Activated CD4-positive, alpha-beta memory T cell treated with anti-CD3 and anti-CD28 coated beads for 36 hours (primary cell): ENCODE data around the gene MPEG1. TPM values are rescaled to one million over a fixed set of nuclear protein-coding genes. Genes with fewer than 3 reads are reported as not detected.

ENCODE experiments used
- CTCF ChIA-PET: fragments of 350-600 bp; sonication (Branson Sonifier 250); formaldehyde crosslinking; loops from one replicate; lab custom pipeline; 2021; ENCODE audit warnings: antibody characterized with exemption, inconsistent platforms; lab: Charles Lee
- POLR2A ChIA-PET: fragments of 350-600 bp; sonication (Branson Sonifier 250); formaldehyde crosslinking; loops from one replicate; lab custom pipeline; 2021; ENCODE audit warnings: antibody characterized with exemption; lab: Charles Lee
- DNase-seq: peaks from one replicate; pipeline ENCODE4 v3.0.0-alpha.2; 2020
- H3K27ac Mint-ChIP-seq: one replicate; pipeline ENCODE4 v1.8.0; 2021; ENCODE audit warnings: mixed read lengths
- H3K27me3 Mint-ChIP-seq: one replicate; pipeline ENCODE4 v1.8.0; 2021; ENCODE audit warnings: mixed read lengths
- H3K36me3 Mint-ChIP-seq: one replicate; pipeline ENCODE4 v1.8.0; 2021; ENCODE audit warnings: mixed read lengths
- H3K4me1 Mint-ChIP-seq: one replicate; pipeline ENCODE4 v1.8.0; 2021; ENCODE audit warnings: low read depth, mixed read lengths
- H3K4me3 Mint-ChIP-seq: one replicate; pipeline ENCODE4 v1.8.0; 2021; ENCODE audit warnings: mild to moderate bottlenecking, mixed read lengths
- H3K9me3 Mint-ChIP-seq: one replicate; pipeline ENCODE4 v1.8.0; 2021; ENCODE audit warnings: mixed read lengths
- intact Hi-C: fragments of 100-400 bp; cut with micrococcal nuclease; formaldehyde crosslinking; loops from one replicate; pipeline ENCODE4 v1.15.1; 2023
- total RNA-seq, 2 experiments: library from RNA; stranded (reverse); gene quantifications; one replicate each; pipeline ENCODE4 v1.2.3, GENCODE V29; 2021

Gene MPEG1
- total RNA-seq, 2 experiments from 2014 or later: not detected

DNA sequence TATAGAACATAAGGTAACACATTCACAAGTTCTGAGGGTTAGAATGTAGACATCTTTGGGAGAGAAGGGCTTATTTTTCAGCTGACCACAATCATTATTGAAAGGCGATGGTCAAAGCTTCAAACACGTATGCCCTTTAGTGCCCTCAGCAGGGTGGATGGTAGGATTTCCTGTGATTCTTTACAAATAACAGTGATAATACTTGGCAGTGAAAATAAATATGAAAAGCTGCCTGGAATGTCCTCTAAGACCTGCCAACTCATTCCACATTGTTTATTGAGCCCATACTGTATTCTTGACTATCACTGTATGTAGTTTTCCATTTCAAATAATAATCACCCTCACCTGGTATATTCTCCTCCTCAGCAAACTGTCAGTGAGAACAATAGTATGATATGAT is 13.7 kb upstream of the MPEG1 start:
- no peaks in the 10 kb centered on the region for H3K36me3 Mint-ChIP-seq

DNA sequence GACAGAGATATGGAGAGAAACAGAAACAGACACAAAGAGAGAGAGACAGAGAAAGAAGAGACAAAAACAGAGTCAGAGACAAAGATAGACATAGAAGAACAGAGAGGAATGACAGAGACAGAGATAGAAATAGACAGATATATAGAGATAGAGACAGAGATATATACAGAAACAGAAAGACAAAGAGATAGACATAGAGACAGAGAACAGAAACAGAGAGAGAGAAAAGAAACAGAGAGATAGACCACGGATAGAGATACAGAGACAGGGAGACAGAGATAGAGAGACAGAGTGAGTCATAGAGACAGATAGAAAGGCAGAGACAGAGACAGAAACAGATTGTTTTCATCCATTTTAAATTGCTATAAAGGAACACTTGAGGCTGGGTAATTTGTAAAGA is 12.3 kb upstream of the MPEG1 start:
- intact Hi-C loops: no loop called here
- DNase-seq: no peak
- ChIA-PET POLR2A (no interaction called here), CTCF (interaction anchor here (1.5 to 2.9 kb wide), 2 partner anchors 18 to 53 kb away, joined by 3 to 12 read pairs; partner anchors contain the start of gene DTX4)
- Mint-ChIP-seq H3K27me3 (peaks cover 3% of the 10 kb centered on the region), H3K4me1 (peaks cover 6% of the 10 kb centered on the region), H3K27ac (no peak overlapping the region), H3K4me3 (no peak overlapping the region), H3K9me3 (no peaks in the 10 kb centered on the region), H3K36me3 (no peaks in the 10 kb centered on the region)

More for the DNA sequence above, 13.7 kb upstream of the MPEG1 start:
- no peak for DNase-seq
- Mint-ChIP-seq H3K4me3 (no peak overlapping the region), H3K27ac (no peak overlapping the region), H3K27me3 (peaks cover 6% of the 10 kb centered on the region), H3K9me3 (peaks cover 3% of the 10 kb centered on the region), H3K4me1 (peaks cover 6% of the 10 kb centered on the region)
- intact Hi-C loops: no loop called here
- ChIA-PET POLR2A (no interaction called here), CTCF (interaction anchor here (1.2 kb wide), 1 partner anchor 55 kb away, joined by 4 read pairs; the partner anchor contains the start of gene DTX4)

DNA sequence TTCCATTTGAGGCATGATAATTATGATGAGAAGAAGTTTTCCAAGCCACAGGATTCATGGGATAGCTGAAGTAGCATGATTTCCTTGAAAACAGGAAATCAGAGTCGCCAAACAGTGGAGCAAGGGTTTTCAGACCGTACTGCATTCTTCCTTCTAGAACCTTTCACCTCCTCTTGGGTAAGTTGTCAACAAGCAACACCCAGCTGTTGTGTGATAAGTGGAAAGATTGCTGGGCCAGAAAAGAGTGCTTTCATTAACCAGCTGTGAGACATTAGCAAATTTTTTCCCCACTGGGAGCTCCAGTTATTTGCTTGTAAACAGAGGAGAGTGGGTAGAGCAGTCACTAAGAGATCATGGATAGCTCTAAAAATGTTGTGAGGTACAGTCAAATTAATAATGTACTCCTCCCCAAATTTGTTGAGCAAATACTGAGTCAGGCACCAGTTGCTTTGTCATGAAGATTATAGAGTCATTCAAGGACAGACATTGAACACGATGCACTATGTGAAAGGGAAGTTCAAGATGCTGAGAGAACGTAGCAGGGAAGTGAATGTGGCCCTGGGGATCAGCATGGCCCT is 11.7 kb upstream of the MPEG1 start:
- H3K9me3 Mint-ChIP-seq: no peaks in the 10 kb centered on the region
- H3K27me3 Mint-ChIP-seq: peaks cover 3% of the 10 kb centered on the region
- no peak overlapping the region for H3K4me3 Mint-ChIP-seq
- ChIA-PET POLR2A (no interaction called here), CTCF (interaction anchor here (0.6 to 3.4 kb wide), 5 partner anchors 9 to 276 kb away, joined by 3 to 12 read pairs (median 3); partner anchors contain the start of gene DTX4)
- intact Hi-C loops: no loop called here
- H3K4me1 Mint-ChIP-seq: peaks cover 6% of the 10 kb centered on the region
- no peaks in the 10 kb centered on the region for H3K36me3 Mint-ChIP-seq
- DNase-seq: no peak
- no peak overlapping the region for H3K27ac Mint-ChIP-seq

DNA sequence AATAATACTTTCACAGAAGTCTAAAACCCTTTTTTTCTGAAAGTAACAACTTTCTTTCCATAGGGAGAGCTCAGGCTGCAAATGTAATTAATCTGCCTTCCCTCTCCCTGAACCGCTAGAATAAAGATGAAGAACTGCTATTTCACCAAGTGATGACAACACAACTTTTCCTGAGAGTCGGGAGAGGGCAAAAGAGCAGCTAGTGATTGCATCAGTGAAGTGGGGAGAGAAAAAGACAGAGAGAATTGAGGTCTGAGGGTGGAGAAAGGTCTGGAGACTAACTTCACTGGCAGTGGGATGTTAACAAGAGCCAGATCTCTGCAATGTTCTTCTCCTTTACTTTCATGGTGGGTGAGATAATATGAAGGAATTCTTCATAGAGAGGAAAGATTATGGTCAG is 10.9 kb upstream of the MPEG1 start:
- no peak for DNase-seq
- ChIA-PET POLR2A (no interaction called here), CTCF (interaction anchor here (1.2 to 3.4 kb wide), 4 partner anchors 10 to 52 kb away, joined by 3 to 12 read pairs (median 7); partner anchors contain the start of gene DTX4)
- no peak overlapping the region for H3K4me3 Mint-ChIP-seq
- peaks cover 6% of the 10 kb centered on the region for H3K4me1 Mint-ChIP-seq
- no peak overlapping the region for H3K27ac Mint-ChIP-seq
- no peaks in the 10 kb centered on the region for H3K9me3 Mint-ChIP-seq
- no peaks in the 10 kb centered on the region for H3K36me3 Mint-ChIP-seq
- peaks cover 3% of the 10 kb centered on the region for H3K27me3 Mint-ChIP-seq
- intact Hi-C loops: no loop called here

DNA sequence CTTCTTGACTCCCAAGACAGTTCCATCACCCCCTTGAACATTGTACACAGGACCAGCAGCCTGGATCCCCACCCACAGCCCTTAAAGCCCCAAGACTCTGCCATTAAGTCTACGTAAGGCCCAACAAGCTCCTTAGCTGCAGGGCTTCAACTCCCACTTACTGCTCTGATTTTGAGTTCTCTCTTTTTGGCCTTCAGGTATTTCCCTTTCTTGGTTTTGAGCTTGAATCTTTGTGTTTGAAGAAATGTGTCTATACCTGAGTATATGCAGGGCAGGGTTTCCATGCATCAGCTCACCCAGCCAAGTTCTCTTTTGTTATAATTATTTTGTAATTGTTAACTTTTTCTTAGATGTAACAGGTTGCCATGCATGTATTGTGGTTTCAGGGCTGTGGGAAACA is 10.4 kb upstream of the MPEG1 start:
- H3K4me1 Mint-ChIP-seq: peaks cover 6% of the 10 kb centered on the region
- H3K36me3 Mint-ChIP-seq: no peaks in the 10 kb centered on the region
- POLR2A ChIA-PET: no interaction called here
- no peak overlapping the region for H3K27ac Mint-ChIP-seq
- CTCF ChIA-PET: interaction anchor here (0.7 to 3.4 kb wide), 3 partner anchors 37 to 1110 kb away, joined by 3 to 12 read pairs (median 11); partner anchors contain the start of gene DTX4
- intact Hi-C loops: no loop called here
- H3K4me3 Mint-ChIP-seq: no peak overlapping the region
- H3K9me3 Mint-ChIP-seq: no peaks in the 10 kb centered on the region
- DNase-seq: no peak
- no peaks in the 10 kb centered on the region for H3K27me3 Mint-ChIP-seq

DNA sequence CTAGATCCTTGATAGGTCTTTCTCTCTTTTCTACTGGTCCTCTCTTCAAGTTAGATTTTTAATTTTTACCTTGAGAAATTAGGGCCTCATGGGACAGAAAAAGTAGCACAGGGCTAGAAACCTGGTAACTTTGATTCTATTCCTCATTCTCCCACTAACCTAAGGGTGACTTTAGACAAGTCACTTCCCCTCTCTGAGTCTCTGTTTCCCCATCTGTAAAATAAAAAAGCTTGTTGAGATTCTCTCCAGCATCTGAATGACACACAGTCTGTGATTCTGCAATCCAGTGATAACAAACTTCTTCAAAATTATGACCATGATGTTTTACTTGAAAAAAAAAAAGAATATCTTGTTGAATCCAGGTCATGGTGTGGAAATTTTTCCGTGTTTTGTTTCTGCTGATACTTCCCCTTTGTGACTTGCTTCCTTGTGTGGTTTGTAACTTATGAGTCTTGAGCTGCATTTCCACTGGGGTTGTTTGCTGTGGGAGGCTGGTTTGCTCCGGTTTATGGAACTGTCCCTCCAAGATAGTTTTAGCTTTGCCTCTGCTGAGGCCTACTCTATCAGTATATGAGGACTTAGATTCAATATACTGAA is 9.8 kb upstream of the MPEG1 start:
- intact Hi-C loops: no loop called here

DNA sequence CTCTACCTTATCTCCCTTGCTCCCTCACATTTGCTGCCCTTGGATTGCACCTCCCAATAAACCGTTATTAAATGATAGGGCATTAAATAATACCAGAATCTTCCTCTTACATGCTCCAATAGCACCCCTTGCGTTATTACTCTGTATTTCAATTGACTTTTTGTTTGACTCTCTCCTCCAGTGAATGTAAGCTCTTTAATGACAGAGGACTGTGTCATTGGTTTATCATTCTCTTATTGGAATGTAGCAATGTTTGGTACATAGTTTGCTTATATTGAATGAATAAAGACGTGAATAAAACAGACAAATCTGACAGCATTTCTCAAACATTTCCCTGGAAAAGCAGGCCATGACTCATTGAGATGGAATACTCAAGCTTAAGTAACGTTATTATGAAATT is 8.7 kb upstream of the MPEG1 start:
- Mint-ChIP-seq H3K4me3 (no peak overlapping the region), H3K27ac (no peak overlapping the region), H3K9me3 (no peaks in the 10 kb centered on the region), H3K36me3 (no peaks in the 10 kb centered on the region), H3K4me1 (peaks cover 19% of the 10 kb centered on the region), H3K27me3 (no peaks in the 10 kb centered on the region)
- DNase-seq: no peak
- intact Hi-C loops: no loop called here
- CTCF ChIA-PET: interaction anchor here (1.4 to 3.4 kb wide), 2 partner anchors 36 to 50 kb away, joined by 3 to 11 read pairs; partner anchors contain the start of gene DTX4
- POLR2A ChIA-PET: no interaction called here

More for the DNA sequence above, 9.8 kb upstream of the MPEG1 start:
- no peaks in the 10 kb centered on the region for H3K9me3 Mint-ChIP-seq
- POLR2A ChIA-PET: no interaction called here
- no peak overlapping the region for H3K27ac Mint-ChIP-seq
- no peaks in the 10 kb centered on the region for H3K27me3 Mint-ChIP-seq
- no peak overlapping the region for H3K4me3 Mint-ChIP-seq
- H3K4me1 Mint-ChIP-seq: peaks cover 7% of the 10 kb centered on the region
- DNase-seq: no peak
- no peaks in the 10 kb centered on the region for H3K36me3 Mint-ChIP-seq
- CTCF ChIA-PET: interaction anchor here (0.7 to 3.4 kb wide), 3 partner anchors 37 to 1111 kb away, joined by 3 to 12 read pairs (median 11); partner anchors contain the start of gene DTX4

DNA sequence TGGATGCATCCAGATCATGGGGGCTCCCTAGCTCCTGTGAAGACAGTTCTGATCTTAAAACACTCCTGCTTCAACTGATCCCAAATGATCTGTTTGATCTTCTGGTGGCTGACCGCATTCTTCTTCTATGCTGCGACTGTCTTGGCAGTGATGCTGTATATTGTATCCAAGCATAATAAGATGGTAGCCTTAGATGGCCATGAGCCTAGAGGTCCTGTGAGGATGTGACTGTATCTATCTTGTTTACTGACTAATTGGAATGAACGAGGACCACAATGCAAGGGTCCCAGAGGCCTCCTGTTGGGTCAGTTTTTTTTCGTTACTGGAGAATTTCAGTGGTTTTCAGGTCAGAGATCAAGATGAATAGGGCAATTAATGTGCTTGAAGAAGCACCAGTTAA is 7.1 kb upstream of the MPEG1 start:
- ChIA-PET POLR2A (no interaction called here), CTCF (interaction anchor here (1.3 to 3.1 kb wide), 2 partner anchors 33 to 210 kb away, joined by 3 to 12 read pairs; no protein-coding TSS in a partner anchor)
- Mint-ChIP-seq H3K36me3 (no peaks in the 10 kb centered on the region), H3K4me3 (no peak overlapping the region), H3K27me3 (no peaks in the 10 kb centered on the region), H3K27ac (no peak overlapping the region), H3K4me1 (peaks cover 16% of the 10 kb centered on the region), H3K9me3 (no peaks in the 10 kb centered on the region)
- no peak for DNase-seq
- intact Hi-C loops: no loop called here

DNA sequence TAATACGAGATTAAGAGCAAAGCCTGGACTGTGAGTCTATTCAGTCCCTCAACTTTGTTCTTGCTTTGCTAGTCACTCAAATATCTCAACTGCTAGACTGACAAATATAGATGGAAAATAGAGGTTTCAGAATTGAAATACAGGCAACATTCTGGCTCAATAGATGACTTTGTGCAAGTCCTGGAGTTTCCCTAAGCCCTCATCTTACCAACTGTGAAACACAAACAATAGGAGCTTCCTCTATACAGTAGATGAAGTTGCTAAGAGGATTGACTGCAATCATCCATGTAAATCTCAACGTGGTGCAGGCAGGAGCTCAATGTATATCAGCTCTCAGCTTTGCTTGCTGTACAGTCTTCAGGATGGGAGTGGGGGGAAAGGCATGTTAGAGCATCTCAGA is 6.2 kb upstream of the MPEG1 start:
- Mint-ChIP-seq H3K27me3 (no peaks in the 10 kb centered on the region), H3K27ac (no peak overlapping the region), H3K36me3 (no peaks in the 10 kb centered on the region), H3K9me3 (no peaks in the 10 kb centered on the region), H3K4me3 (no peak overlapping the region), H3K4me1 (peaks cover 13% of the 10 kb centered on the region)
- CTCF ChIA-PET: interaction anchor here (1.1 to 3.1 kb wide), 3 partner anchors 12 to 211 kb away, joined by 3 to 12 read pairs (median 5); no protein-coding TSS in a partner anchor
- DNase-seq: no peak
- intact Hi-C loops: no loop called here
- POLR2A ChIA-PET: no interaction called here

DNA sequence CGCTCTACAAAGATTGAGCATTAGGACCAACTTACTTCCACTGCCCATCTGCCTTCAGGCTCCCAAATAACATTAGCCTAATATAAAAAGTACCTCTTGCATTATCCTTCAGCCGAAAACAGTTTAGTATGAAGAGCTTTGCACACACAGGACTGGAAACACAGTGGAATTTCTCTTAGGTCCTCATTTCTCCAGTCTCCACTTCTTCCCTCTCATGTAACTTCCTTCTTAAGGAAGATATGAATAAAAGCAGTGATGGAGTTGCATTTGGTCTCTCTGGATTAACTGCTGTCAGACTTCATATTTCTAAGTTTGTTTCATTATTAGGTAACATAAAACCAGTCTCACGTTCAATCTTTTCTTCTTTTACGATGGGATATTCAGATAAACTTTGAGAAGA is 5.6 kb upstream of the MPEG1 start:
- ChIA-PET CTCF (interaction anchor here (1.1 to 3.1 kb wide), 2 partner anchors 12 to 32 kb away, joined by 5 to 12 read pairs; no protein-coding TSS in a partner anchor), POLR2A (no interaction called here)
- no peak for DNase-seq
- Mint-ChIP-seq H3K4me3 (no peak overlapping the region), H3K36me3 (no peaks in the 10 kb centered on the region), H3K9me3 (no peaks in the 10 kb centered on the region), H3K27me3 (no peaks in the 10 kb centered on the region), H3K27ac (no peak overlapping the region), H3K4me1 (peaks cover 13% of the 10 kb centered on the region)
- intact Hi-C loops: no loop called here

DNA sequence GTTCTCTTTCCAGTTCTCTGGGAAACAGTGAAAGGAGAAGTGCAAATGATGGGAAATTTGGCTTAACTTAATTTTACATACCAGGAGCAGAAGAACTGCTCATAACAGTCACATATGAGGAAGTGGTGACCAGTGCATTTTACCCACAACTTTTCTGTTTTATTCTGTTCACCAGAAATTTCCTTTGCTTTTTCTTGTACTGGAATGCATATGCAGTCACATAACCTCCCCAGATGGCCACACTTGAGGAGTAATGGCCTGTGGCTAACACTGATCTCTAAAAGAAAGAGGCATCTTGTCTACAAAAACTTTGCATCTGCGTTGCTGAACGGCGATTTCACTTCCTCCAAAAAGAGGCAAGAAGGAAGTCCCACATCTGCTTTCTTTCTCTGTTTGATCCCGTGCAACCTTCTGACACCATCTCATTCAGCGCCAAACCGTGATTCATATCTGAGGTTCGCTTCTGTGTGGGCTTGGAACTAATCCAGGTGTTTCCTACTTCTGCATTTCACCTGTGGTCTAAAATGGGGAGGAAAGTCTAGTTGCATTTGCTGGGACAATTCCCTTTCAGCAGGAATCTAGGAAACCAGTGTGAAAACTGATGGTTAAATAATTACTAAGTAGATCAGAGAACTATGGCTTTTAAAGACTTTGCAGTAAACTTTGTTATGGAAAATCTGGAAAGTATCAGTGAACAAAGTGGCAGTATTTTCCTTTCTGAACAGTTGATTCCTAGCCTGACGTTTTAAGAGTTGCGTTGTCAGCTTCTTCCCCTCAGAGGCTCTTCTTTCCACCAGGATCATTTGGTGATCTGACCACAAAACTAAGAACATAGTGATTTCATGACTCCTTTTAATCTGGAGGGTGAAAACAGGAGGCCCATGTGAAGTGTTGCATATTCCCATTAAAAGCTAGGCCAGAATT is 4.2 kb upstream of the MPEG1 start:
- ChIA-PET POLR2A (no interaction called here), CTCF (interaction anchor here (1.0 to 3.1 kb wide), 2 partner anchors 30 to 45 kb away, joined by 6 to 12 read pairs; partner anchors contain the start of gene DTX4)
- Mint-ChIP-seq H3K4me3 (no peak overlapping the region), H3K27me3 (peaks cover 2% of the 10 kb centered on the region), H3K36me3 (no peaks in the 10 kb centered on the region), H3K9me3 (no peaks in the 10 kb centered on the region), H3K27ac (no peak overlapping the region), H3K4me1 (peaks cover 13% of the 10 kb centered on the region)
- intact Hi-C loops: no loop called here
- peak; percentile 52 for DNase-seq
